ENCODE measurements around the gene BORCS8.

DNA sequence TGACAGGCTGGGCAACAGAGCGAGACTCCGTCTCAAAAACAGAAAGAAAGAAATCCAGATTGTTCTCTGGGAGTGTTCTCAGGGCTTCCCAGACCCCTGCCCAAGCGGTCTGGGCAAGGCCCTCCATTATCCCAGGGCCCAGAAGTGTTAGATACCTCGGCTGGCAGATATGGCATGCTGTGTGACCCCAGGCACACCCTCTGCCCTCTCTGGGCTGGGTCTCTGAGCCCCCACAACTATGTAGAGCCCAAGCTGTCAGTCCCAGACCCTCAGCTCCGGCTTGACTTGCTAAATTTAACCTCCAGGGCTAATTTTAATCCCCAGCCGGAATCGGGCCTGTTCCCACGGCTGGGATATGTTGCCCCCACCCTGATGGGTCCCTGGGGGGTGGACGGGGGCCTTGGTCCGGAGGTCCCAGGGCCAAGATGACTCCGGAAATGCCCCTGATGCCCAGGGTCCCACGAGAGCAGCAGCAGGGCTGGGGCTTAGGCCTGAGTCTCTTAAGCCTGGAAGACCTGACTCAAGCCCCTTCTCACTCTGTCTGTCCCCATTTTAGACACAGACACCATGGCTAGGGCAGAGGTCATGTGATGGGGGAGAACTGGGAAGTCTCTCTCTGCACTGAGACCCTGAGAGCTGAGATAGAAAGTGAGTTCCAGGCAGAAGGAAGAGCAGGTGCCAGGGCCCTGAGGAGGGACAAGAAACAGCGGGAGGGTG lies 39.1 kb downstream of the BORCS8 start:
- TF ChIP-seq ZNF274 (IDR thresholded peaks at IDR 0.05; ENCODE audit: low read depth, low read length), result no peak
- TF ChIP-seq SUZ12 (IDR thresholded peaks at IDR 0.05; ENCODE audit: extremely low read depth, insufficient read depth, insufficient read length), result no peak
- no peak for TF ChIP-seq YY1 (IDR thresholded peaks at IDR 0.05; ENCODE audit: insufficient read depth, insufficient read length)

Data from NT2/D1 (cell line).